GM18507 (cell line): ENCODE data around the gene FAAH.

ENCODE experiments used
- DNase-seq: peaks from one replicate; pipeline ENCODE4 v3.0.0; 2011; ENCODE audit warnings: low read depth; ENCODE audit not compliant: insufficient read length; ENCODE audit errors: extremely low spot score
- FAIRE-seq: peaks from 2 replicates; lab custom pipeline; 2011; peaks lifted over from hg19 to GRCh38; lab: Jason Lieb, UNC

FAAH gene

DNA sequence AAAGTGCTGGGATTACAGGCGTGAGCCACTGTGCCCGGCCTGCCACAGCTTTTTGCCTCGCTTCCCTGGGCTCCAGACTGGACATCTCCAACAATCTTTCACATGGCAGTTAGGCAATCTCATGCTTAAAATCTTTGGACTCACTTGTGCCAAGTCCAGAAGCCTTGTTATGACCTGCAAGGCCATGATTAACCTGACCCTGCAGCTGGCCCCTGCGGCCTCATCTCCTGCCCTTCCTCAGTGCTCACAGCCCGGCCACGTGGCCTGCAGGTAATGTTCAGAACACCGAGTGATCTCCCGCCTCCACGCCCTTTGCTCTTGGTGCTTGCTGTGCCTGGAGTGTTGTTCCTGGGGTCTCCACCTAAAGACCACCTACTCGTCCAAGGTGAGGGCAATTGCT is 24.9 kb downstream of the FAAH start:
- FAIRE-seq = no peak

GRCh38 chr1:46420533-46420915 is 26.4 kb downstream of the FAAH start:
- DNase-seq (no peak), FAIRE-seq (no peak)

More for the DNA sequence above, 24.9 kb downstream of the FAAH start:
- DNase-seq = no peak

- FAIRE-seq = no peak
- DNase-seq = no peak
Measured at GRCh38 chr1:46421739-46422138, 27.6 kb downstream of the FAAH start.

GRCh38 chr1:46422261-46422871 is 28.2 kb downstream of the FAAH start:
- DNase-seq (no peak), FAIRE-seq (no peak)

- FAIRE-seq (no peak), DNase-seq (no peak)
Measured at GRCh38 chr1:46423574-46424240, 29.6 kb downstream of the FAAH start.

DNA sequence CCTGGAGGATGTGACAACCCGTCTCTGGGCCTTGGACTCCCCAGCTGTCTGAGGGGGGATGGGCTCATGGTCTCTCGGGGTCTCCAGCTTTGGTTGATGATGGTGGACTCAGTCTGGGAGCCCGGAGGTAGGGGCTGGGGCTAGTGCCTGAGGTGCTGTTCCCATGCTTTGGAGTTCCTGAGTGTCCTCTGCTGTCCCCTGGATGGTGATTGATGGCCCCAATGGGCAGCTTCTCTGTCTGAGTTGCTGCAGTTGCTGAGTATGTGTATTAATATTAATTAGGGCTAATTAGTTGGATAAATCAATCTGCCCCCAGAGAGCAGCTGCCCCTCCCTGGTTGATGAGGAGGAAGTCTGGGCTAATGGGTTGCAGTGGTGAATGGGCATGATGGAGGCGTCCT is 30.6 kb downstream of the FAAH start:
- FAIRE-seq = no peak
- DNase-seq = no peak

GRCh38 chr1:46425726-46426125 is 31.6 kb downstream of the FAAH start:
- FAIRE-seq (no peak), DNase-seq (no peak)

DNA sequence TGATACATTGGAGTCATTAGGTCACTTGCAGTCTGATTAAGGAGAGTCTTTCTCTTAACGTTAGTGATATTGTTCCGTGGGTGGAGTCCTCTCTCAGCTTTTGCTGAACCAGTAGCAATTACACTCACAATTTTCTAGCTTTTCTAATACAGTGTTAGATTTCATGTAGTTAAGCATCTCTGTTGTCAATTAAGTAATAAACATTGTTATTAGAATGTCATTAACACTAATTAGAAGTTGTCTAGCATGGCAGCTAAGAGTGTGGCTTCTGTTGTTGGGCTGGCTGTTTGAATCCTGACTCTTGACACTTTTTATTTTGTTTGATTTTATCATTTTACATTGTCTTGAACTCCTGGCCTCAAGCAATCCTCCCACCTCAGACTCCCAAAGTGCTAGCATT is 33.4 kb downstream of the FAAH start:
- FAIRE-seq (no peak), DNase-seq (no peak)

GRCh38 chr1:46429436-46429835 is 35.3 kb downstream of the FAAH start:
- FAIRE-seq (no peak), DNase-seq (no peak)

DNA sequence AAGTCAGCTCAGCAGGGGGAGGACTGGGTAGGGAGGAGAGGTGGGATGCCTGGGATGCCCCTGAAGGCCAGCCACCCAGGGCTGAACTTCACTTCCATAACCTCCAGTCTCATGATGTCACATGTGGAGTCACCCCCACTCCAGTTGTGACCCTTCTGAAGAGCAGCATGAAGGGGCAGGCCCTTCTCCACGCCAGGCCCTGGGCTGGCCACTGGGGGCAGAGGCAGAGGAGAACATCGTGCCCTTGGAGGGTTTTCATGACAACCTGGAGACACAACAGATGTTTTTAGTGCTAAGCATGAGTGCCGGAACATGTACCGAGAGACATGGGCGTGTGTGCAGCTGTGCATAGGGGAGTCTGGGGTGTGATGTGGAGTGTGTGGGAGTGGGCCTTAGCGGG is 37.6 kb downstream of the FAAH start:
- DNase-seq (no peak), FAIRE-seq (no peak)

DNA sequence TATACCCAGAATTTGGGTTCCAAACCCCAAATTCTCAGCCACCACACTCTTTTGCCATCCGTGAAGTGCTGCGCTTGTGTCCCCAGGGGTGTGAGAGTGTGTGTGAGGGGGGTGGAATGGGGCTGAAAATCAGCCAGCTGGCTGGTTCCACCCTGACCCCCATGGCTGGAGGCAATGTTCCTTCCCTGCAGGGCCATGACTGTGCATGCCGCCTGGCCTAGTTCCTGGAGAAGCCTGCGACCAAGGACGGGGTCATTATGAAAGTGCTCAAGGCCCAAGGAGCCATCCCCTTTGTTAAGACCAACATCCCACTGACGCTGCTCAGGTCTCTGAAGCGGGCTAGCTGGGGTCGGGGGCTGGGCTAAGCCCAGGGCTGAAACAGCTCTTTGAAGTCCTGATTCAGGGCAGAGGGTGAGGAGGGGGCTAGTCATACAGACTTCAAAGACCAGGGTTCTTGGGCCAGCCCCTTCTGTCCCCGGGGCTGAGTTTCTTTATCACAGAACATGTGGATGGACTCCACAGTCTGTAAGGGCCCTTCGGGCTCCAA is 38.7 kb downstream of the FAAH start:
- no peak for DNase-seq
- FAIRE-seq = no peak

DNA sequence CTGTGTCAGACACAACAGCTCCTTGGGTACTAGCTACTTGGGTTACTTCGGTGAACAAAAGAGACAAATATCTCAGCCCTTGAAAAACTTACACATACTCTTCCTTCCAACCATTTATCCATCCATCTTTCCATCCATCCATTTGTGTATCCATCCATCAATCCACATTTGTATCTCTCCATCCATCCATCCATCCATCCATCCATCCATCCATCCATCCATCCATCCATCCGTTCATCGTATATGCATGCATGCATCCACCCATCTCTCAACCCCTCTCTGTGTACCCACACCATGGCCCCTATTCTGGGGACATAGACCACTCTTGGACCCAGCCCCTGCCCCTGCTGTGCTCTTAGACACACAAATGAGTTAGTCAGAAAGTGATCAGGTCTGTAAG is 40.2 kb downstream of the FAAH start:
- FAIRE-seq = no peak

GRCh38 chr1:46436844-46437243 is 42.7 kb downstream of the FAAH start:
- DNase-seq (no peak), FAIRE-seq (no peak)

More for the DNA sequence above, 40.2 kb downstream of the FAAH start:
- DNase-seq = no peak

DNA sequence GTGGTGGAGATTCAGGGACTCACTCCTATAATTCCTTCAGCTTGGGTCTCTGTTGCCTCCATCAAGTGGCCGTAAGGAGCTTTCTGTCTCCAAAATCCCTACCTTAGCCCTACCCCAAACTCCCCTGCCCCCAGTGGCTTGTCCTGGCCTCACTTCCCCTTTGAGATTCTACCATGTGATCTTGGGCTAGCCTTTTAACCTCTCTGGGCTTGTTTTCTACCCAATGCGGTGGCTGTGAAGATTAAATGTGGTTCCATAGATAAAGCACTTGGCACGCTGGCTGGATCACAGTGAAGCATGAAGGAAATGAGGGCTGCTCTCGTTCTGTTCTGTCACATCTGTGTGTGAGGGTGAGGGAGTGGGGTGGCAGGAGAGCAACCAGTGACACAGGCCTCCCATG is 43.6 kb downstream of the FAAH start:
- no peak for FAIRE-seq
- no peak for DNase-seq

DNA sequence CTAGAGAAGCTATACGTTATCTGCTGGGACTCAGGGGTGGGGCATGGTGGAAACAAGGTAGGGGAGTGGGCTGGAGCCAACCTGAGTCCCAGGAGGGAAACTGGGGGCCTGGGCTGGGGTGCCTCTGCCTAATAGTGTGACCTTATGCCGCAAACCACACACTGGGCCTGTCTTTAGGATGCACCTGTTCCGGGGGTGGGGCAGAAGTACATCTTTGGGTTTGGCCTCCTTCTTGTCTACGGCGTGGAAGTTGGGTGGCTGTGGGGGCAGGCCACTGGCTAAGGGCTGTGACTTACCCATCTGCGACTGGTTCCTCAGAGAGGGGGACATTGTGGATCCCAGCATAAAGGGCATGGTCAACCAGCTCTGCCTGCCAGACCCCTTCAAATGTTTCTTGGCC is 44.2 kb downstream of the FAAH start:
- DNase-seq = no peak
- no peak for FAIRE-seq

DNA sequence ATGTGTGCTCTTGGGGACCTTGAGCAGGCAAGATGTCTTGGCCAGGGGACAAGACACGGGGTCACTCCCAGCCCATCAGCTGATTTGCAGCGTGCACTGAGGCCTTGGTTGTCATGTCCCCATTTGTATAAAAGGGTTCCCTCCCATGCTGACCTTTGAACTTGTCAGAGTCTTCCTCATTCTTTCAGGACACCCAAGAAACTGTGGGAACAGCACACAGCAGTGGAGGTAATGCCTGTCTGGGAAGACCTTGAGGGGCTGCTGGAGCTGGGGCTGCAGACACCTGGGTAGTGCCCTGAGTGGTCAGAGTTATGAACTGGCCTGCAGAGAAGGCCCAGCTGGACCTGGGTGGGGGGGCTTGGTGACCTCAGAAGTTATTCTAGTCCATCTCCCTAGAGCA is 46.4 kb downstream of the FAAH start:
- DNase-seq = no peak
- no peak for FAIRE-seq

DNA sequence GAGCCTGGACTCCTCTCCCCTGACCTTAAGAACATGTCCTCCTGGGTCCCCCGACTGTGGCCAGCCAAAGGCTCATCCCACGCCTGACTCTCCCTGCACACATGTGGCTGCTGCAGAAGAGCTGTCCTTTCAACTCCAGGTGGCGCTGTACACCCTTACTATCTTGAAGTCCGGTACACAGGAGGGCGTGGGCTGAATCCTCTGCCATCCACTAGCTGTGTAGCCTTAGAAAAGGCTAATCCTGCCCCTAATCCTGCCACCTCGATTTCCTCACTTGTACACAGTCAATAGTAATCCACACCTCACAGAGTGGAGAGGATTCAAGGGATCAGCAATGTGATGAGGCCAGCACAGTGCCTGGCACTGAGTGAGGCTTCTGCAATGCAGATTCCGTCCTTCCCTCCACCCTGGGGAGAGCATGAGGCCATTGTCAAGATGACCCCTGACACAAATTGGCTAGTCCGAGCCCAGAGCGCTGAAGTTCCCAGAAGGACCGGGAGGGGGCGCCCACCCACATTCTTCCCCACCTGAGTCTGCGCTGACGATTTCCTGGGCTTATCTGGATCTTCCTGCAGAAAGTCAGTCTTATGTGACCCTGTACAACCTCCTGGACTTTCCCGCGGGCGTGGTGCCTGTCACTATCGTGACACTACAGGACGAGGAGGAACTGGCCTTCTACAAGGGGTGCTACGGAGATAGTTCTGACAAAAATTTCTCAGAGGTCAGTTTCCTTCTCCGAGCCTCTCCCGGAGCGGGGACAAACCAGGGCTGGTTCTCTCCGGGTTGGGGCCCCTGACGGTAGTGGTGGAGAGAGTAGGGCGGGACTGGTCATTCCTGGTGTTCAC is 48.4 kb downstream of the FAAH start:
- FAIRE-seq (peak; percentile 79), DNase-seq (peak; percentile 48)

GRCh38 chr1:46444466-46444865 is 50.3 kb downstream of the FAAH start:
- no peak for FAIRE-seq
- DNase-seq = no peak

- FAIRE-seq (no peak), DNase-seq (no peak)
Measured at GRCh38 chr1:46445773-46446256, 51.7 kb downstream of the FAAH start.
